DOHH2 (cell line): ENCODE measurements around the gene GPBAR1.

Experiments
- H3F3A ChIP-seq: fragments of 200-600 bp; sonication (generic), shearing (Covaris generic); 2 replicates; pipeline ENCODE4 v1.6.0; 2016; ENCODE audit warnings: antibody characterized with exemption, mild to moderate bottlenecking; ENCODE audit not compliant: control insufficient read depth, insufficient read depth
- H3K27ac ChIP-seq: fragments of 200-600 bp; sonication (generic); 2 replicates; pipeline ENCODE4 v1.5.1; 2014; ENCODE audit warnings: low read depth, mild to moderate bottlenecking, low read length, moderate library complexity
- H3K27me3 ChIP-seq: fragments of 200-600 bp; sonication (generic); 2 replicates; pipeline ENCODE4 v1.6.1; 2014; ENCODE audit warnings: mild to moderate bottlenecking, low read length, mixed read lengths; ENCODE audit not compliant: control insufficient read depth
- H3K36me3 ChIP-seq: fragments of 200-600 bp; sonication (generic); 2 replicates; pipeline ENCODE4 v1.6.1; 2014; ENCODE audit warnings: mild to moderate bottlenecking, low read length, moderate library complexity, mixed read lengths; ENCODE audit not compliant: control insufficient read depth
- H3K4me1 ChIP-seq: fragments of 200-600 bp; sonication (generic); 2 replicates; pipeline ENCODE4 v1.6.1; 2014; ENCODE audit warnings: mild to moderate bottlenecking, low read length, mixed read lengths; ENCODE audit not compliant: control insufficient read depth
- H3K4me2 ChIP-seq: fragments of 200-600 bp; sonication (generic); 2 replicates; pipeline ENCODE4 v1.6.0; 2014; ENCODE audit warnings: mild to moderate bottlenecking, low read length, moderate library complexity
- H3K4me3 ChIP-seq: fragments of 200-600 bp; sonication (generic); 2 replicates; pipeline ENCODE4 v1.5.1; 2014; ENCODE audit warnings: mild to moderate bottlenecking, low read length, mixed read lengths
- H3K79me2 ChIP-seq: fragments of 200-600 bp; sonication (generic); 2 replicates; pipeline ENCODE4 v1.6.1; 2014; ENCODE audit warnings: mild to moderate bottlenecking, low read length, mixed read lengths; ENCODE audit not compliant: control insufficient read depth
- H3K9me2 ChIP-seq: fragments of 200-600 bp; sonication (generic); replicated peaks from 2 replicates; pipeline ENCODE4 v1.6.1; 2014; ENCODE audit warnings: mild to moderate bottlenecking, low read length, mixed read lengths; ENCODE audit not compliant: control insufficient read depth
- H3K9me3 ChIP-seq: fragments of 200-600 bp; sonication (generic); 2 replicates; pipeline ENCODE4 v1.6.1; 2014; ENCODE audit warnings: antibody characterized with exemption, low read length, mixed read lengths; ENCODE audit not compliant: control insufficient read depth, insufficient read depth
- H4K20me1 ChIP-seq: fragments of 200-600 bp; sonication (generic); 2 replicates; pipeline ENCODE4 v1.6.0; 2014; ENCODE audit warnings: low read depth, mild to moderate bottlenecking, antibody characterized with exemption, low read length, moderate library complexity; ENCODE audit not compliant: control insufficient read depth, insufficient read depth
- CTCF ChIP-seq: fragments of 200-600 bp; sonication (generic); IDR thresholded peaks from one replicate; pipeline ENCODE4 v1.5.1; 2014; ENCODE audit warnings: antibody characterized with exemption, mild to moderate bottlenecking, low read depth, low read length; ENCODE audit not compliant: poor library complexity, severe bottlenecking
- EZH2phosphoT487 ChIP-seq: fragments of 200-600 bp; sonication (generic); IDR thresholded peaks from 2 replicates; pipeline ENCODE4 v1.6.1; 2017; ENCODE audit warnings: borderline replicate concordance, mild to moderate bottlenecking, antibody characterized with exemption, low read length, moderate library complexity, mixed read lengths

The GPBAR1 gene

GRCh38 chr2:218293715-218294429, 33.1 kb downstream of the GPBAR1 start:
- H3K4me3 ChIP-seq: no peak overlapping the region
- no peaks in the 10 kb centered on the region for H3K9me2 ChIP-seq
- H3K79me2 ChIP-seq: peaks cover 22% of the 10 kb centered on the region
- peaks cover 10% of the 10 kb centered on the region for H3F3A ChIP-seq
- H3K27me3 ChIP-seq: no peaks in the 10 kb centered on the region
- no peaks in the 10 kb centered on the region for H3K36me3 ChIP-seq
- peaks cover 39% of the 10 kb centered on the region for H3K4me1 ChIP-seq
- H3K4me2 ChIP-seq: no peak overlapping the region
- TF ChIP-seq CTCF (no peak), EZH2phosphoT487 (no peak)
- no peaks in the 10 kb centered on the region for H3K9me3 ChIP-seq
- H4K20me1 ChIP-seq: no peaks in the 10 kb centered on the region
- H3K27ac ChIP-seq: no peak overlapping the region

GRCh38 chr2:218294430-218295022, 33.7 kb downstream of the GPBAR1 start:
- no peak overlapping the region for H3K4me2 ChIP-seq
- peaks cover 10% of the 10 kb centered on the region for H3F3A ChIP-seq

GRCh38 chr2:218295029-218295428, 34.2 kb downstream of the GPBAR1 start:
- Histone ChIP-seq H3F3A (peaks cover 10% of the 10 kb centered on the region), H3K27me3 (no peaks in the 10 kb centered on the region), H3K4me3 (no peak overlapping the region), H3K4me1 (peaks cover 34% of the 10 kb centered on the region), H4K20me1 (no peaks in the 10 kb centered on the region), H3K36me3 (no peaks in the 10 kb centered on the region), H3K4me2 (no peak overlapping the region), H3K27ac (no peak overlapping the region), H3K9me2 (no peaks in the 10 kb centered on the region), H3K79me2 (peaks cover 17% of the 10 kb centered on the region), H3K9me3 (no peaks in the 10 kb centered on the region)
- TF ChIP-seq CTCF: no peak
- TF ChIP-seq EZH2phosphoT487: no peak

More at GRCh38 chr2:218294430-218295022, 33.7 kb downstream of the GPBAR1 start:
- Histone ChIP-seq H3K4me1 (peaks cover 39% of the 10 kb centered on the region), H4K20me1 (no peaks in the 10 kb centered on the region), H3K4me3 (no peak overlapping the region), H3K27ac (no peak overlapping the region), H3K27me3 (no peaks in the 10 kb centered on the region), H3K36me3 (no peaks in the 10 kb centered on the region), H3K9me3 (no peaks in the 10 kb centered on the region), H3K79me2 (peaks cover 22% of the 10 kb centered on the region), H3K9me2 (no peaks in the 10 kb centered on the region)
- TF ChIP-seq CTCF: no peak
- no peak for TF ChIP-seq EZH2phosphoT487
